ENCODE results near the gene SQSTM1.

The SQSTM1 gene

DNA sequence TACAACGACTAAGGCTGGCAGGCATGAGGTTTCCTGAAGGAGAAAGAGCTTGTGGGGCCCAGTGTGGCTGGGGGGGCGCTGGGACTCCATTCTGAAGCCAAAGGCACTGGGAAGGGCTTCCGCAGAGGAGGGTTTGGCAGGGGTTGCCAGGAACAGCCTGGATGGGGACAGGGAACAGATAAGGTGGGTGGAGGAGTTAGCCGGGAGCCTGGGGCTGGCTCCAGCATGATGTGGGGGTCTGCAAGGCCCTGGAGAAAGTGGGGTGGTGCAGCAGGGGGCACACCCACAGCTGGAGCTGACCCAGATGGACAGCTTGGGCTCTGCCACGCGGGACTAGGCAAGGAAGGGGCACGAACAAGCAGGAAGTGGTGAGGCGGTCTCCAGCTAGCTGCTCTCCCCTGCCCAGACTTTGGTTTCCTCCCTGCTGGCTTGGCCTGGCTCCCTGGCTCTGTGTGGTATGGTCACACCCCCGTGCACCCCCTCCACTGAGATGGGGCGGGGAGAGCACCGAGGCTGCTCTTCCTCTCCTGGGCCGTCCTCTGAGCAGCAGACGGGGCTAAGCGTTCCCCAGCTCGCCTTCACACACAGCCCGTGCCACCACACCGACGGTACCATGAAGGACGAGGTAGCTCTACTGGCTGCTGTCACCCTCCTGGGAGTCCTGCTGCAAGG is 27.1 kb upstream of the SQSTM1 start, which contains the start of gene LTC4S:
Gene LTC4S, plus strand, starts transcription at position 519 of the 672 bp plus-strand sequence. Its CDS starts 95 bp downstream, at position 614.
- intact Hi-C loops (cut with DNase I), result no loop called here
- DNase-seq, result peak in 6 of 10 donors; percentile 48 to 86 (median 56)

DNA sequence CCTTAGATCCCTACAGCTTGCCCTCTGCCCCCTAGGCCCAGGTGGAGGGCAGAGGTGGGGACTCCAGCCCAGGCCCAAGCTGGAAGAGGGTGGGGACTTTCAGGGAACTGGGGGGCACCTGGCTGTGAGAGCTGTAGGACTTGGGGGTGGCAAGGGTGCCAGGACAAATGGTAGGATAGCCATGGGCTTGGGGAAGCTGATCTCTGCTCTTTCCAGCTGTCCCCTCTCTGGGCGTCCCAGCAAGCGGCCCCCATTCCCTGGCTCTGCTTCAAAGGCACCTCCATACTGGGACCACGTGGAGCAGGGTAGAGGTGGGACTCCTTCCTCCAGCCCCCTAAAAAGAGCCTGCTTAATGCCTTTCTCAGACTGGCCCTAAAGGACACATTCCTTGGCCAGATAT is 26.5 kb upstream of the SQSTM1 start:
- intact Hi-C loops (cut with DNase I), result no loop called here
- peak in 1 of 10 donors; percentile 52 for DNase-seq

DNA sequence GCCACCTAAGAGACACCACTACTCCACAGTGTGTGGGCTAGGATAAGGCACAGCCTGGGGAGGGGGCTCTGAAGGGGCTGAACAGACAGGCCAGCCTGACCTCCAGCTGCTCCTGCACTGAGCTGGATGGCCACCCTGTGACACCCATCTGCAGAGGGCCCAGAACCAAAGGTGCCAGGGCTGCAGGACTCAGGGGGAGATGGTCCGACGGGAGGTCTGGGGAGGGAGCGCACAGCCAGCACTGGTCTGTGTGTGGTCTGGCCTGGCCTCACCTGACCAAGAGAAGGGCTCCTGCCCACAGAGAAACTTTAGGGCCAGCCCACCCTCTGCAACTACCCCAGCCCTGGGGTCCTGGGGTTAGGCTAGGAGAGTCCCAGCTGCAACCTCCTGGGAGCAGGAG is 26.1 kb upstream of the SQSTM1 start:
- intact Hi-C loops (cut with DNase I), result no loop called here

DNA sequence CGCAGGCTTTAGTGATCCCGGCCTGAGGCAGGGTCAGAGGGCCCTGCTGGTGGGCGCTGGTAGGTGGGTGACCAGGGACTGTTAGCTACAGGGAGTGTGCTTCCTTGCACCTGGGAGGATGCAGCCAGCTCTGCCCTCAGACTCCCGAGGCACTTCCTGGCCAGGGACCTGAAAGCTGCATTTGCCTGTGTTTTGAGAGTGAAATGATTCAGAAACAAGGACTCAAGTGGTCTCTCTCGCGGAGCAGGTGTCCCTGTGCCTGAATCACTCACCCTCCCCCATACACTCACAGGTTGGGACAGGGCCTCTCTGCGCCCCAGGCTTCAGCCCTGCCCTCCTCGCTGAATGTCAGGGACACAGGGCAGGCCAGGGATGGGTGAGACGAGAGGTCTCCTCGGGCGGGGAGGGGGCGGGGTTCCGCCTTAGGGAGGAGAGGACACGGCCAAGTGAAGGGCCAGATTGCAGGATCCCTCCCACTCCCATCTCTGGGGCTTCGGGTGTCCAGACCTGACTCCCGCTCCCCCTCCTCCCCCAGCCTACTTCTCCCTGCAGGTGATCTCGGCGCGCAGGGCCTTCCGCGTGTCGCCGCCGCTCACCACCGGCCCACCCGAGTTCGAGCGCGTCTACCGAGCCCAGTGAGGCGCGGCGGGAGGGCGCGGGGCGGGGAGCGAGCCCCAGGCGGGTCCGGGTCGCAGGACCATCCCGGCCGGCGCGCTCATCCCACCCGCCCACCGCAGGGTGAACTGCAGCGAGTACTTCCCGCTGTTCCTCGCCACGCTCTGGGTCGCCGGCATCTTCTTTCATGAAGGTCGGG is 25.4 kb upstream of the SQSTM1 start:
- DNase-seq, result peak in 3 of 10 donors; percentile 73 to 85 (median 78)
- intact Hi-C loops (cut with DNase I), result loop anchor here (5.0 kb wide), 1 partner anchor 33 kb away; no protein-coding TSS in a partner anchor

More for the DNA sequence above, 26.1 kb upstream of the SQSTM1 start:
- DNase-seq, result peak in 3 of 10 donors; percentile 50 to 79 (median 76)

DNA sequence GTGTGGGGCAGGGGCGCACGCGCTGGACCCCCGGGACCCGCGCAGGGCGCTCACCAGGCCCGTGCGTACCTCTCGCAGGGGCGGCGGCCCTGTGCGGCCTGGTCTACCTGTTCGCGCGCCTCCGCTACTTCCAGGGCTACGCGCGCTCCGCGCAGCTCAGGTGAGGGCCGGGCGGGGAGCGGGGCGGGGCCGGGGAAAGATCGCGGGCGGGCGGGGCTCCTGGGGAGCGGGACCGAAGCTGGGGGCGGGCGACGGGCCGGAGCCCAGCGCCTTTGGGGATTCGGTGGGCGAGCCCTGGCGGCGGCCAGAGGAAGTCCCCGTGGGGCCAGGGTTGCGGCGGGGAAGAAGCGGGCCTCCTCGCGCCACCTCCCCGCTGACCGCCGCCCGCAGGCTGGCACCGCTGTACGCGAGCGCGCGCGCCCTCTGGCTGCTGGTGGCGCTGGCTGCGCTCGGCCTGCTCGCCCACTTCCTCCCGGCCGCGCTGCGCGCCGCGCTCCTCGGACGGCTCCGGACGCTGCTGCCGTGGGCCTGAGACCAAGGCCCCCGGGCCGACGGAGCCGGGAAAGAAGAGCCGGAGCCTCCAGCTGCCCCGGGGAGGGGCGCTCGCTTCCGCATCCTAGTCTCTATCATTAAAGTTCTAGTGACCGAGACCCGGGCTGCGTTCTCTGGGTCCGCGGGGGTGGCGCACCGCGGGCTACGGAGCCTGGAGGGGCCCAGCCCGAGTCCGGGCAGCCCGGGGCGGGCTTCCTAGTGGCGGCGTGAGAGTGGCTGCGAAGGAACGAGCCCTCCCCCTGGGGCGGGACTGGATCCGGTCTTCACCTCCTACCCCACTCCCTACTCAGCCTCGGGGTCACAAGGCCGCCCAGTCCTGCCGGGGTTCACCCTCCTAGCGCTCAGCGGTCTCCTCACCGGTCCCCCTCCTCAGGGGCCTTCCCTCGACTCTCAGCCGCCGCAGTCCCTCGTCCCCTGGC is 24.6 kb upstream of the SQSTM1 start:
- peak; percentile 64 to 96 (median 76) for DNase-seq
- intact Hi-C loops (cut with DNase I), result loop anchor here (5.0 kb wide), 1 partner anchor 34 kb away; no protein-coding TSS in a partner anchor

DNA sequence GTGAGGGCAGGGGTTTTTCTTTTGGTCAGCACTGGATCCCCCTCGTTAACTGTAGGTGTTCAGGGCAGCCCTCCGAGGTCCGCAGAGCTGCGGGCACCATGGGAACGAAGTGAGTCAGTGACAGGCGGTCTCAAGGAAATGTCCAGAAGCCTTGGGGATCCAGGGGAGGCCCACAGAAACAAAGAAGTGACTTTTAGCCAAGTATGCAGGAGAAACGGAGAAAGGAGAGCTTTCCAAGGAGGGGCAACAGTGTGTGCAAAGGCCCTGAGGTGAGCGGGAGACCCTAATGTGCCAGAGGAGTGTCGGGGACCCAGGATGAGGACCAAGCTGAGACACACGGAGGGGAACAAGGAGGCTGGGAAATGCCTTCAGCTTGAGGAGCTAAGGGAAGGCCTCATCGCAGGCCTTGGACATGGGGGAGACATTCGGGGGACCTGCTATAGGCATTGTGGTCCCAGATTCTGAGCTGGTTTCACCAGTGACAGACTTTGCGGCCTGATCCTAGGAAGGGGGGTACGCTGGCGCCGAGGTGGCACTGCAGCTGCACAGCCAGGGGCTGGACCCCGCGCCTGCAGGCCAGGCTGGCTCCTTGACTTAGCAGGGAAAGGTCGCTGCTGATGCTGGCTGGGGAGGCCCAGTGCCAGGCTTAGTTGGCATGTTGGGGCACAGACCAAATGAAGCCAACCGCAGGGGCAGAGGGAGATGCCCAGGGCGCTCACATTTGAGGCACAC is 23.7 kb upstream of the SQSTM1 start:
- peak in 1 of 10 donors; percentile 79 for DNase-seq
- intact Hi-C loops (cut with DNase I), result loop anchor here (5.0 kb wide), 1 partner anchor 35 kb away; no protein-coding TSS in a partner anchor

DNA sequence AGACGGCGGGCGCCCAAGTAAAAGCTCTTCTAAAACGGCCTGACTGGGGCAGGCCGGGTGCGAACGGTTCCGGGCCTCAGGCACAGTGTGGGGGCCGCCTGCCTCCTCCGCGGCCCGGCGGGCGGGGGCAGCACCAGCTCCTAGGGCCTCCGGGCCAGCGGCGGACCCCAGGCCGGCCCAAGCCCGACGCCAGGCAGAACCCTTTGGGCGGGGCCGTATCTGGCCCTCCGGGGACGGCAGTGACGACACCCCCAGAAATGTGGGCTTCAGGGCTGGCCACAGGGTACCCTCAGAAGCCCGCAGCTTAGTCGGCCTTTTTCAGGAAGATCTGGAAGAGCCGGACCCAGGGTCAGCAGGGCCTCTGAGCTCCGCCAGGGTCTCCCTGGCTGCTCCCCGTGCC is 23.0 kb upstream of the SQSTM1 start:
- DNase-seq, result peak in 1 of 10 donors; percentile 73
- intact Hi-C loops (cut with DNase I), result loop anchor here (5.0 kb wide), 1 partner anchor 35 kb away; no protein-coding TSS in a partner anchor

DNA sequence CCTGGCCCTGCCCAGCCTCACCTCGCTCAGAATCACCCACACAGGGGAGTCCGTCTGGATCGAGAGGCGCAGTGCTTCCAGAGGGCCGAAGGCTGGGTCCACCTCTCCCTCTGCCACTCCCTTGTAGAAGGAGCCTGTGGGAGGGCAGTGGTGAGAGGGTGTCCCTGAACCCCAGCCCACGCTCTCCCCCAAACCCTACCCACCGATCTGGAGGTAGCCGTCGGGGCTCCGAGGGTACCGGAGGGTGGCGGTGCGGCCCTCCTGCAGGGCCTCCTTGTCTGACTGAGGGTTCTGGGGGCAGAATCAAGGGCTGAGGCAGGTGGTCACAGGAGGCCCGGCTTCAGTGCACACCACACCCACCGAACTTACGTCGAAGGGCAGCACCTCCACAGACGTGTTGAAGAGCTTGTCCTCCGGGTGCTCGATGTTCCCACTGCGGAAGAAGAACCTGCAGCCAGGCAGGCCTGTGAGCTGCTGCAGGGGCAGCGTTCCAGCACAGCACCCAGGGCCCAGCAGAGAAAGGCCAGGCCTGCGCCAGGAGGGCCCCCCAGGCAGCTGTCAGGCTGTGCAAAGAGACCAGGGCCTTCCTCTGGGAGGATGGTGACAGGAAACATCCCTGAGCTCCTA is 22.4 kb upstream of the SQSTM1 start:
- DNase-seq, result peak in 1 of 10 donors; percentile 64
- intact Hi-C loops (cut with DNase I), result loop anchor here (5.0 kb wide), 1 partner anchor 36 kb away; no protein-coding TSS in a partner anchor

DNA sequence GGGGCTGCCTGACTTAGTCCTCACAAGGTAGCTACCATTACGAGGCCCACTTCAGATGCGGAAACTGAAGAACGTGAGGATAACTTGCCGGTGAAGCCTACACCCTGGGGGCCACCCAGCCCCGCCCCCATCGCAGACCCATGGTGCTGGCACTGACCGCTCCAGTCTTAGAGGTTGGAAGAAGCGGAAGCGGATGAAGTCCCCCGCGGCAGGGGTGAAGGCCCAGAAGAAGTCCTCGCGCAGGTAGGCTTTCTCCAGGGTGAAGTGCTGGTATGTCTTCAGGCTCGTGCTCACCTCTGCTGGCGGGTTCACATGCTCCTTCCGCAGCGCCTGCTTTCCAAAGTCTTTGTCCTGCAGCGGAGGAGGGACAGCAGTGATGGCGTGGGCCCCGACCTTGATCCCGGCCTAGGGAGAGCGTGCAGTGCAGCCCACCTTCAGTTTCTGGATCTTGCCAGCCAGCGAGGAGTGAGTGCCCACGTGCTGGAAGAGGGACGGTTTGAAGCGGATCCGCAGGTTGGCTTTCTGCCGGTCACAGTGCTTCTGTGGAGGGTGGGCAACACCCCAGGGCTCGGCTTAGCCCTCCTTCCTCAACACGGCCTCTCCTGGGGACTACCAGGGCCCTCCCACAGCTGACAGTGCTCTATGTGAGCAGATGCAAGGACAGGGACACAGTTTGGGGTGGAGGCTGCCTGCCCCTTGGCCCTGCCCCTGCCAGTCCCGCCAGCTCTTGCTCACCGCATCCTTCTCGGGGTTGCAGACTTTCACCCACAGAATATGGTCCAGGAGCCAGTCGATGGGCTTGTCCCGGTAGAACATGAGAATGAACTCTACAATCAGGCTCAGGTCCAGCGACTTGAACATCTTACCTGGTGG is 21.7 kb upstream of the SQSTM1 start:
- DNase-seq, result peak in 1 of 10 donors; percentile 76
- intact Hi-C loops (cut with DNase I), result loop anchor here (5.0 kb wide), 1 partner anchor 37 kb away; no protein-coding TSS in a partner anchor

DNA sequence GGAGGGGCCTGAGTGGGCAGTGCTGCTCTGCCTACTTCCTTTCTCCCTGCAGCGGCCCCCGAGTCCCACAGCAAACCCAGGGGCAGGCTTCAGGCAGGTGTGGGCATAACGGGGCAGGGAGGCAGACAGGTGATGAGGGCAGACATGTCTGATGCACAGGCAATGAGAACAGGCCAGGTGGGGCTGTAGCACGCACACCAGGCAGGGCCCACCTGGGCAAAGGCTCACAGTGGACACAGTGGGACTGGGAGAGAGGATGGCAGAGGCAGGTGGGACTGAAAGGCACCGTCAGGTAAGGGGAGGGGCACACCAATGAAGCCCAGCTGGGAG is 21.1 kb upstream of the SQSTM1 start:
- DNase-seq, result peak in 1 of 10 donors; percentile 57
- intact Hi-C loops (cut with DNase I), result loop anchor here (5.0 kb wide), 1 partner anchor 37 kb away; no protein-coding TSS in a partner anchor

DNA sequence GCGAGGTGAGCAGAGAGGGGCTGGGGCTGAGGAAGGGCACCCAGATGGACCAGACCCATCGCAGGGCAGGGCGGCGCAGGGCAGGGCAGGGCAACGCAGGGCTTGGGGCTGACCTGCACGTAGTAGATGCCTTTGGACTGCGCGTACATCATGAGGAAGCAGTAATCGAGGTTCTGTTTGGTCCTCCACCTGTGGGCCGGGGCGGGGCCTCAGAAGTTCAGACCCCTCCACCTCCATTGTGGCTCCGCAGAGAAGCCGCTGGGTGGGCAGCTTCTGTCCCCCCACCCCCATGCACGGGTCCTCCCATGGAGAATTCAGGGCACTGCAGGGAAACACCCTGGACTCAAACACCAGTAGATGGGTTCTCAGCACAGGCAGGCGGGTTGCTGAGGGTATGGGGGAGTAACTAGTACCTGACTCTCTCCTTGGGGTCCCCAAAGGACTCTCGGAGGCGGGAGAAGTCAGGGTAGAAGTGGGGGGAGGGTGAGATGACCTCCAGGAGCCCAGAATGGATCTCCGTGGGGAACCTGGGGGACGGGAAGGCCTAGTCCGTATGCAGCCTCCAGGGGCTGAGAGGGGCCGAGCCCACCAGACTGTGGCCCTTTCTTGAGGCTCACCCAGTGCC is 20.5 kb upstream of the SQSTM1 start:
- peak in 1 of 10 donors; percentile 63 for DNase-seq

DNA sequence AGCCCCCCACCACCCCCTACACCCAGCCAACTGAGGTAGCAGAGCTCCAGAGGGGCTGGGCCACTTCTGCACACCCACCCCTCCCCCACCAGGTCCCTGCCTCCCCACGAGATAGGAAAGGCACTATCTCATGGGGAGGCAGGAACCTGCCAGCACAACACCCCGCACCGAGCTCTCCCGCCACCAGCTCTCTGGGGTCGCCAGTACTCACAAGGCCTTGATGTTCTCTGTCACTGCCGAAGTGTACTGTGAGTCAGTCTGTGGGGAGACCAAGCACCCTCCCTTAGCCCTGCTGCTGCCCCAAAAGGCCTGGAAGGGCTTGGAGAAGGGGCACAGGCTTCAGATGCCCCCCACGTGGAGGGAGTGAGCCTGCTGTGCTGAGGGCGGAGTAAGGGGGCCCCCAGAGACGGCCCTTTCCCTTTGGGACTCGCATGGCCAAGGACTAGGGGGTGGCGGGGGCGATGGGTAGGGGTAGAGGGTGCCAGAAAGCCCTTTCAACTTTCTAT is 20.0 kb upstream of the SQSTM1 start:
- intact Hi-C loops (cut with DNase I), result loop anchor here (5.0 to 10.0 kb wide), 2 partner anchors 107 to 294 kb away; partner anchors contain the start of gene TBC1D9B
- no peak for DNase-seq

More for the DNA sequence above, 20.5 kb upstream of the SQSTM1 start:
- intact Hi-C loops (cut with DNase I), result loop anchor here (5.0 to 10.0 kb wide), 2 partner anchors 107 to 295 kb away; partner anchors contain the start of gene TBC1D9B

DNA sequence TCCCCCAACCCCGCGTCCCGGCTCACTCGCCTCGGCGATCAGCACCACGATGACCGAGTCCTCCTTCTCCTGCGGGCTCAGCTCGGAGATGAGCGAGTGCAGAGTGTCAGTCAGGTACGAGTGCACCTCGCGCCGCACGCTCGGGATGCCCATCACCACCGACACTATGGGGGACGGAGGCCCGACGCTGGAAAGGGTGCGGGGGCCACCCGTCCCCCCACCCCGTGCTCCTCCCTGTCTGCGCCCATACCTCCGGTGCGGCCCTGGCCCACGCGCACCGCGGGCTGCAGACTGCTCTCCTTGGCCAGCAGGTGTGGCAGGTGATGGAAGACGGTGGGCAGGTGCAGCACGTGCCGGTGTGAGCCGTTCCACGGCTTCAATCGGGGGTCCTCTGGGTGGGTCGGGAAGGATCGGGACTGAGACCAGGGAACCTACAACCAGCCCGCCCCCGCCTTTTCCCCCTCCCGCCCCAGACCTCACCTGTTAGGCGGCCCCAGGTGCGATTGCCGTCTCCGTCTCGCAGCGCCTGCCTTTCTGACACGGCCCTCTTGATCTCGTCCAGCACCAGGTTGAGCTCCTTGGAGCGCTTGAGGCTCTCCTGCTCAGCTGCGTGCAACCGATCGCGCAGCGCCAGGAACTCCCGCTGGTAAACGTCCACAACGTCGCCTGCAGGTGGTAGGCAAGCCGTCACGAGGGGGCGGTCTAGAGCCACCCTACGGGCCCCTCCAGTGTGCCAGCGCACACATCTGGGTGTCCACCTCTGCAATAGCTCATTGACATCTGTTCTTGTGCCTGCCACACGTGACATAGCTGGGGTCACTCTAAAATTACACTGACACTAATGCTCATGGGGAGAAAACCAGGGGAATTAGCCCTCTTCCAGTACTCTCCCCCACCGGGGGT is 19.1 kb upstream of the SQSTM1 start:
- peak in 9 of 10 donors; percentile 58 to 94 (median 72) for DNase-seq
- intact Hi-C loops (cut with DNase I), result loop anchor here (5.0 to 10.0 kb wide), 2 partner anchors 106 to 293 kb away; partner anchors contain the start of gene TBC1D9B

DNA sequence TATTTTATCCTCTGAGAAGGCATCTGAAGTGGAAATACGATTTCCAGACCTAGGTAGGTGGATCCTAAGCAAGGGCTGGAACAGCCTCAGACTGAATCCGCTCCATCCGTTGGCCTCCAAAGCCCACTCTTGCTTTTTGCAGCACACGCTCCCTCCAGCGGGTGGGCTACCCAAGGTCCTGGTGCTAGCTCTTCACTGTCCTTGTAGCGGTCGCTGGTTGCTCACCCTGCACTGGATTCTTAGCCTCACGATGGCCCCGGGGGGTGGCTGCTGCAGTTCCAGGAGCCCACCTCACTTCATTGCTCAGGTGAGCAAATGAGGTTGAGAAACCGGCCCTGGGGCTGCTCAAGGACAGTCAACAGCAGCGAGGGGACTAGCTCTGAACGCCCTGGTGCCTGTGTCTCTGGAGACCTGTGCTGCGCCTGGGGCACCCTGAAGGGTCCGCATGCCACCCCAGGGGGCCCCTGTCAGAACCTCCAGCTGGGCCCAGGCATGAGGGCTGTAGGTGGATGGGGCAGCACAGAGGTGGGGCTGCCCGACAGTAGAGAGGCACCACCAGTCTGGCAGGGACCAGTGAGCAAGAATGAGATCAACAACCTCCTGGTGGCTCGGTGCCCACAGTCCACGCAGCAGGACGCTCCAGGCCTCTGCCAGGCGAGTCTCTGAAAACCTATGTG is 18.4 kb upstream of the SQSTM1 start:
- intact Hi-C loops (cut with DNase I), result loop anchor here (5.0 to 10.0 kb wide), 2 partner anchors 105 to 292 kb away; partner anchors contain the start of gene TBC1D9B
- peak in 1 of 10 donors; percentile 75 for DNase-seq

All from posterior cingulate gyrus (tissue), 11 donors.